TTC549 (cell line): Measurements from ENCODE around the gene LIAS.
"Not testable (repeated sequence)": the region's sequence is repeated elsewhere in the genome, so short reads cannot be mapped to it uniquely, and the experiment has no call there.

Experiments used
- FAIRE-seq: peaks from 2 replicates; lab custom pipeline; 2012; peaks lifted over from hg19 to GRCh38; lab: Jason Lieb, UNC

LIAS gene

DNA sequence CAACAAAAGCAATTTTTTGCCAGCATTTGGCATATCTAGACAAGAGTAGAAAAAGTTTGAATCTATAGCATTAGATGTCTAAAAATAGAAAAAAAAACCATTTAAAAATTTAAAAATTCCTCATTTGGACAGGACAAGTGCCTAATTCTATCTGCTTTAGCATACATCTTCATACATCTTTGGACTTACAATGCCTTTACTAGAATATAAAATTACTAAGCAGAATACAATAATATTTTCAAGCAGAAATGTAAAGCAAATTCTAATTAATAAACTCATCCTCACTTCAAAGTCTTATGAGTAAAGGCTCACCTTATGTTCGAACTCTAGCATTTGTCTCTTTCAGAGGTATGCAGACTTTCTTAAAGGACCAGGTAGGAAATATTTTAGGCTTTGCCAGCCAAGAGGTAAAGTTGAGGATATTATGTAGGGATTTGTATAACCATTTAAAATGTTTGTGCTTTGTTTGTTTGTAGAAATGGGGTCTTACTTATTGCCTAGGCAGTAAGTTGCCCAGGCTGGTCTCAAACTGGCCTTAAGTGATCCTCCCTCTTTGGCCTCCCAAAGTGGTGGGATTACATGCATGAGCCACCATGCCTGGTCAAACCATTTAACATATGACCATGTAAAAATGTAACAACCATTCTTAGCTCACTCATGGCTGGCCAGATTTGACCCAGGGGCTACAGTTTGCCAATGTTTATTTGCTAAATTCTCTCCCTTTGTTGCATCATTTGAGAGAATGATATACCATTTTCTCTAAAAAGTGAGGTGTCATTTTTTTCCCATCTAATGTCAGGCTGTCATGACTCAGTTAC is 39.3 kb downstream of the LIAS start:
- no peak for FAIRE-seq

GRCh38 chr4:39498727-39499020 is 39.8 kb downstream of the LIAS start:
- FAIRE-seq = no peak

DNA sequence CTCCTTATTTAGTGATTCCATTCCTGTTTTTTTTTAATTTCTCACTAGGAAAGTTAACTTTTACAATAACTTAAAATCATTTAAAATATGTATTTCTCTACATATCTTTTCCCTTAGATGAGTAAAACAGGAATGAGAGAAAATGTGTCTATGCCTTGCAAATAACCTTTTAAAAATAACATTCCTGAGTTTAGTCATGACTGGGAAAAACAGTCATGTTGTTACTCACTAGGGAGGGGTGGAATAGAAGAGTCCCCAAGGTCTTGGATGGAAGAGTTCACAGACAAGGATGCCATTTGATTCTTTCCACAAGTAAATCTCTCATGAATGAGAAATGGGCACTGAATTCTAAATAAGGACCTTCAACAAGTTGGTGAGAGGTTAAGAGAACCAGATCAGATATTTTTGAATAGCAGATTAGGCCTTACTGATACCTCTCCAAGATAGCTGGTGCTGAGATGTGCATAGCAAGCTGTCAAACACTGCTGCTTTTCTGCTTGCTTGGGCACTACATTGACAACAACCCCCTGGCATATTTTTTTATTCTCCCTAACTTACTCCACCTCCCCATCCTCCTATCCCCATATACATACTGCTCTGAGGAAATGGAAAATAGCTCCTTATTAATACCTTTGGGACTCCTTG is 43.3 kb downstream of the LIAS start:
- no peak for FAIRE-seq

DNA sequence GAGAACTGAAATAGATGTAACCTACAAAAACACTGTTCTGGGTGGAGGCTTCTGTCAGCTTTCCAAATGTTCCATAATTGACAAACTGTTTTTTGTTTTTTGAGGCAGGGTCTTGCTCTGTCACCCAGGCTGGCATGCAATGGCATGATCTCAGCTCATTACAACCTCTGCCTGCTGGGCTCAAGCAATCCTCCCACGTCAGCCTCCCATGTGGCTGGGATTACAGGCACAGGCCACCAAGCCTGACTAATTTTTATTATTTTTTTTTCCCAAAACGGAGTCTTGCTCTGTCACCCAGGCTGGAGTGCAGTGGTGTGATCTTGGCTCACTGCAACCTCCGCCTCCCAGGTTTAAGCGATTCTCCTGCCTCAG is 43.8 kb downstream of the LIAS start:
- FAIRE-seq = not testable (repeated sequence)

DNA sequence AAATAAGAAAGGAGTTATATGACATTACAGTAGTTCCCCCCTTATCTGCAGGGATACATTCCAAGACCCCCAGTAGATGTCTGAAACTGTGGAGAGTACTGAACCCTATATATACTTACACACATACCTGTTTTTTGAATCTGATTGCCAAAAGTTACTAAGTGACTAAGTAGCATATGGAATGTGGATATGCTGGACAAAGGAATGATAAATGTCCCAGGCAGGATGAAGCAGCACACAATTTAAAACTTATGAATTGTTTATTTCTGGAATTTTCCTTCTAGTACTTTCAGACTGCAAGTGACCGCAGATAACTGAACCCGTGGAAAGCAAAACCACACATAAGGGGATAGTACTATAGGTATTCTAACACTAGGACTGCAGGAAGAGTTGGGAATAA is 45.7 kb downstream of the LIAS start:
- no peak for FAIRE-seq

DNA sequence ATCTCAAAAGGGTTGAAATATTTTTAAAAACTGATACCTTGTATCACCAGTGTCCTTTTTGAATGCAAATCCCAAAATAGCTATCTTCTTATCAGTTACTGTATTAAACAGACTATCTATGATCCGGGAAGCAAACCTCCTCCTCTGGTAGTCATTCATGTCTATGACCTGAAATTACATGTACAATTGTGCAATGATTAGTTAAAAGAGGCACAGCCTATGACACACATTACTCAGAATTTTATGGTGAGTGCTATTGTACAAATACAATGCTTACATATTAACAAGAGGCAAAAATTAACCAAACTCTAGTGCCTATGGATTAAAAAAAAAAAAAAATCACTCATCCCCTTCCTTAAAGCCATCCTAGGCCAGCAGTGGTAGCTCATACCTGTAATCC is 46.7 kb downstream of the LIAS start:
- FAIRE-seq = no peak

- no peak for FAIRE-seq
These were observed 51.6 kb downstream of the LIAS start for GRCh38 chr4:39510348-39510929.

DNA sequence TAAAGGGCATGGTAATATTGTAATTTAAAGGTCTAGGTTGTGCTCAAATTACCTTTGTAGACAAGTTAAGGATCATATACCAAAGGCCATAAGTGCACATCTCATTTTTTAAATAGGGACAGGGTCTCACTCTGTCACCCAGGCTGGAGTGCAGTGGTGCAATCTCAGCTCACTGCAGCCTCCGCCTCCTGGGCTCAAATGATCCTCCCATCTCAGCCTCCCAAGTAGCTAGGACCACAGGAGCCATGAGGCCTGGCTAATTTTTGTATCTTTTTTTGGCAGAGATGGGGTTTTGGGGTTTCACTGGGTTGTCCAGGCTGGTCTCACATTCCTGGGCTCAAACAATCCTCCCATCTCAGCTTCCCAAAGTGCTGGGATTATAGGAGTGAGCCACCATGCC is 55.4 kb downstream of the LIAS start:
- FAIRE-seq = not testable (repeated sequence)

DNA sequence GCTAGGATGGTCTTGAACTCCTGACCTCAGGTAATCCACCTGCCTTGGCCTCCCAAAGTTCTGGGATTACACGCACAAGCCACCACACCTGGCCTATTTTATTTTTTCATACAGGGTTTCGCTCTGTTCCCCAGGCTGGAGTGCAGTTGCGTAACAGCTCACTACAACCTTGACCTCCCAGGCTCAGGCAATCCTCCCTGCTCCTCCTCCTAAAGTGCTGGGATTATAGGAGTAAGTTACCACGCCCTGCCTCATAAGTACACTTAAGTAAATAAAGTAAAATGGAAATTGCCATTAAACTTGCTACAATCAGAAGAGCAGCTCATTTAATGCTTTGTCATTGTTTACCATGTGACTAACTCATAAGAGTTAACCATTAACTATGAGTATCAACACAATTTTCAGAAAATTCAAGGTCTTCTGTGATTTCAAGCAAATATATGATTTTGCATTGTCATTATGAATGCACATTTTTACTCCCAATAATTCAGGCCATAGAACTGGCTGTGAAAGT is 56.1 kb downstream of the LIAS start:
- no peak for FAIRE-seq

- not testable (repeated sequence) for FAIRE-seq
These were observed 57.0 kb downstream of the LIAS start for GRCh38 chr4:39515669-39516401.

- no peak for FAIRE-seq
These were observed 57.6 kb downstream of the LIAS start for GRCh38 chr4:39516407-39516966.

DNA sequence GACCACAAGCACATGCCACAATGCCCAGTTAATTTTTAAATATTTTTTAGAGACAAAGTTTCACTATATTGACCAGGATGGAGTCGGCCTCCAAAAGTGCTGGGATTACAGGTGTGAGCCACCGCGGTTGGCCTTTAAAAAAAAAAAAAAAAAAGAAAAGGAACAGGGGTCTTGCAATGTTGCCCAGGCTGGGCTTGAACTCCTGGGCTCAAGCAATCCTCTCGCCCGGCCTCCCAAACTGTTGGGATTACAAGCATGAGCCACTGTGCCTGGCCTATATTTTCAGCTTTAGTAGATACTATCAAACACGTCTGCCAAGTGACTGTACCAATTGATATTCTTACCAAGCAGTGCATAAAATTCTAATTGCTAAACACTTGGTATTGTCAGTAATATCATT is 59.6 kb downstream of the LIAS start:
- no peak for FAIRE-seq

- no peak for FAIRE-seq
These were observed 62.5 kb downstream of the LIAS start for GRCh38 chr4:39521253-39521919.

GRCh38 chr4:39522068-39522467 is 63.2 kb downstream of the LIAS start:
- FAIRE-seq = no peak

GRCh38 chr4:39524161-39524957 is 65.5 kb downstream of the LIAS start:
- no peak for FAIRE-seq

DNA sequence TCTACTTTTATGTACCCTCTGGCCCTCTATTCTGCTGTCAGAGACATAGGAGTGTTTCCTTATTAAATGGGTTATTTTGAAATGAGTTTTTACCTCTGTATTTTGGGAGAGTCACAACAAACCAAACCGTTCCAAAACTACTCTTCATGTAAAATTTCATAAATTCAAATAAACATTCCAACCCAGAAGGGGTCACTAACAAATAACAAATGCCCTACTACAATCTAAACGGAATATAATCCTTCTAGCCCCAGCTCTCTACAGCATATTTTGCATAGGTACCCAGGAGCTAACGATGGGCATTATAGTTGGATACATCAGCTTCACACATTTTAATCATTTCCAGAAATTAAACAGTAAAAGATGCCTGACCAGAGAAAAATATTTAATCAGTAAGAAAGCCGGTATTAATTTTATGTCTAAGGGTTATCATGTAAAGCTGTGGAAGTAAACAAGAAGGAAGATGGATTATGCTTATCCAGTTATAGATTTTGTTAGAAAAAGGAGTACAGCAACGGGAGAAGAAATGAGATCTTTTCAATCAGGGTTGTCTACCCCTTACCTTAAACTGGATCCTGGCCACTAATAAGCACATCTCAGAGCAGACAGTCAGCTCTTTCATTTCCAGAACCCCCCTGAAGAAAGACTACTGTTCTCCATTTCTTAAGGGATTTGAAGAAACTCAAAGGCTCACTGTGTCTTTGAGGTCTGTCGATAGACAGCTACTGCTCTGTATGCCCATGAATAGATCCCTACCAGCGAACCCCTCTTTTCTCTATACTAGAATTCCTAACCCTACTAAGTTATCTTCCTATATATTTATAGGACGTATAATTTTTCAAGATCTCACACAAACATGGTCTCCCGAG is 67.2 kb downstream of the LIAS start:
- FAIRE-seq = no peak

DNA sequence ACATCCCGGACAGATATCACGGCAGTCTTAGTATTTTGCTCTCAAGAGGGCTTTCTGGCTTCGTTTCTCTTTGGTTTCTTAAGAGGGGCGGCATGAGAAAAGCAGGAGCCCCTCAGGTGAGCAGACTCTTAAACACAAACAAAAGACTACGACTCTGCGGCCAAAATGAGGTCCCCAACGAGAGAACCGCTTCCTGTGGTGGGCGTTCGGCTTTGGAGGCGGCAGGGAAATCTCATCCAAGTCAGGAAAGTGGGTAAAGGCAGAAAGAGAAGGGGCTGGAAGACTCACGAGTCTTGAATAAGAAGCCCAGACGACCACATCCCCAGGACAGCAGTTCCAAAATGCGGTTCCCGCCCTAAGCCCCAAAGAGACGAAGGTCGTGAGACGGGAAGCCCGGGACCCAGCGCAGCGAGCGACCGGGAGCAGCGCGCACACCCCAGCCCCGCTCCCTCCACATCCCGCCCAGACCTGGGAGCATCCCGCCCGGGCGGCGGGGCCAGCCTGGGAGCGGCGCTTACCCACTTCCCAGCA is 68.0 kb downstream of the LIAS start:
- no peak for FAIRE-seq

DNA sequence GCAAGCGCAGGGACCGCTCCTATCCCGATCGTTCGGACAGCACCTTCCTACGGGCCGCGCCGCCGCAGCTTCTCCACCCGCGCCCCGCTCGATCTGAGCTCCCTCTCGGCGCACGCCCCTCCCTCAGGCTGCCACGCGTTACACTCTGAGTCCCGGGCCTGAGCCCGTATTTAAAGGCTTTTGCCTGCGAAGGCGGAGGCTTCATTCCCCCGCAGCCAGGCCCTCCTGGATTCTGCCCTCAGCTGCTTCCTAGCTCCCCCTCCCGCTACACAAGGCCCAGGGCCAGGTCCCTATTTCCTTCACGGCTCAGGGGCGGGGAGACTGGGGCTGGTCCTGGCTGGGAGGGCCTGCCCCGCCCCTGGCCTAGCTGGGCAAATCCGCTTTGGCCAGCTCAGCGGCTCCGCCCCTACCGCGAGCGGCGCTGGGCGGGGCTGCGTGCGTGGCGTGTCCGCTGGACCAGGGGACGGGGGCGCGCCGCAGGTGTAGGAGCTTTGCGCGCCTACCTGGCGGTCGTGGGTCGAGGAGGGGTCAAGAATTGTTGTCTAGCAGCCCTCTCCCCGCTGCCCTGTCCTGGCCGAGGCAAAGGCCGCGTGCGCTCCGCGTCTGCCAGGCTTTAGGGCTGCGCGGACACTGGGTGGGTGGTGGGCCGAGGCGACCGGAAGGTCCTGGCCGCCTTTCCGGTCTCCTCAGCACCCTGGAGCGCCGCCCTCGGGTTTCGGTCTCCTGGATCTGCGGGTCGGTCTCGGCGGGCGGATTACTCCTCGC is 68.6 kb downstream of the LIAS start, which contains the start of gene UGDH:
UGDH (minus strand) TSS at position 144 of the 765 bp plus-strand sequence. CDS start 5,927 bp downstream, outside the sequence.
- FAIRE-seq = peak; percentile 48

DNA sequence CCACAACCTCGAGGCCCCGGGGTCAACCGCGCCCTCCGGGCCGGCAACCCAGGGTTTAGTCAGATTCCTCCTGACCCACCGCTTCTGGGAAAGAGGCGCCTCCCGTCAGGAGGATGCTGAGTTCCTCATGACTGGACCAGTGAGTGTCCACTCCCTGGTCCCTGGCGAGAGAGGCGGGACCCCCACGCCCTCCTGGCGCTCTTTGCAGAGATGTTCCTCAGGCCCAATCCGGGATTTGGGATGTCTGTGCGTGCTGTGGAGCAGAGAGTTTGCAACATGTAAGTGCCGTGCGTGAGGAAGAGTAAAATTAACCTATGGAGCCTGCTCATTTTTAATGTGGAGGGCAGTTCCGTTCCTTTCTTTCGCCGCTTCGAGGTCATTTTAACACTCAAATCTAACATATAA is 69.2 kb downstream of the LIAS start:
- FAIRE-seq = no peak
